Fibroblast of upper back skin (primary cell): ENCODE results near the gene WWP2.

Experiments
- DNase-seq: peaks from one replicate; pipeline ENCODE4 v3.0.0-alpha.2; 2013

Gene WWP2

GRCh38 chr16:69893106-69893505 is 131.0 kb downstream of the WWP2 start:
- DNase-seq = no peak

- DNase-seq = no peak
Measured at GRCh38 chr16:69894676-69895075, 132.5 kb downstream of the WWP2 start.

GRCh38 chr16:69903865-69904415 is 141.8 kb downstream of the WWP2 start:
- no peak for DNase-seq

- no peak for DNase-seq
Measured at GRCh38 chr16:69904495-69905170, 142.5 kb downstream of the WWP2 start.

GRCh38 chr16:69905171-69905555 is 143.0 kb downstream of the WWP2 start:
- no peak for DNase-seq

- peak; percentile 82 for DNase-seq
Measured at GRCh38 chr16:69906838-69907401, 144.8 kb downstream of the WWP2 start.

- DNase-seq = no peak
Measured at GRCh38 chr16:69909043-69909442, 146.9 kb downstream of the WWP2 start.

GRCh38 chr16:69909760-69910159 is 147.6 kb downstream of the WWP2 start:
- DNase-seq = no peak

GRCh38 chr16:69910964-69911363 is 148.8 kb downstream of the WWP2 start:
- DNase-seq = no peak

GRCh38 chr16:69916462-69916861 is 154.3 kb downstream of the WWP2 start:
- peak; percentile 31 for DNase-seq

GRCh38 chr16:69917311-69917710 is 155.2 kb downstream of the WWP2 start:
- DNase-seq = no peak

GRCh38 chr16:69917739-69918138 is 155.6 kb downstream of the WWP2 start:
- peak; percentile 96 for DNase-seq

GRCh38 chr16:69918241-69918640 is 156.1 kb downstream of the WWP2 start:
- no peak for DNase-seq

- peak; percentile 61 for DNase-seq
Measured at GRCh38 chr16:69921127-69921526, 159.0 kb downstream of the WWP2 start.

GRCh38 chr16:69922200-69922599 is 160.1 kb downstream of the WWP2 start:
- DNase-seq = peak; percentile 30

- DNase-seq = no peak
Measured at GRCh38 chr16:69924041-69924775, 162.1 kb downstream of the WWP2 start.

GRCh38 chr16:69924777-69925191 is 162.7 kb downstream of the WWP2 start:
- DNase-seq = peak; percentile 89

- no peak for DNase-seq
Measured at GRCh38 chr16:69925311-69925710, 163.2 kb downstream of the WWP2 start.

GRCh38 chr16:69926241-69926640 is 164.1 kb downstream of the WWP2 start:
- no peak for DNase-seq

- DNase-seq = peak; percentile 85
Measured at GRCh38 chr16:69927056-69927757, 165.1 kb downstream of the WWP2 start.

- DNase-seq = no peak
Measured at GRCh38 chr16:69928856-69929400, 166.8 kb downstream of the WWP2 start.

- DNase-seq = no peak
Measured at GRCh38 chr16:69929480-69929879, 167.3 kb downstream of the WWP2 start.
